Mesodermal cell (in vitro differentiated cells): ENCODE measurements around the gene PLA2G4C.

Experiments
- H3K27ac ChIP-seq: 2 replicates; pipeline ENCODE4 v1.7.0; 2013; ENCODE audit warnings: mild to moderate bottlenecking, low read depth, low read length, moderate library complexity; ENCODE audit not compliant: severe bottlenecking
- H3K36me3 ChIP-seq: 2 replicates; pipeline ENCODE4 v1.7.1; 2013; ENCODE audit warnings: mild to moderate bottlenecking, low read length, moderate library complexity; ENCODE audit not compliant: control insufficient read depth, insufficient read depth
- H3K4me1 ChIP-seq: one replicate; pipeline ENCODE4 v1.7.1; 2013; ENCODE audit warnings: mild to moderate bottlenecking, low read length; ENCODE audit not compliant: insufficient read depth, control insufficient read depth, poor library complexity, severe bottlenecking
- H3K4me3 ChIP-seq: 2 replicates; pipeline ENCODE4 v1.7.0; 2013; ENCODE audit warnings: low read length, control low read depth, mild to moderate bottlenecking; ENCODE audit not compliant: insufficient read depth, poor library complexity, severe bottlenecking; ENCODE audit errors: extremely low read depth
- H3K9me3 ChIP-seq: 2 replicates; pipeline ENCODE4 v1.7.1; 2013; ENCODE audit warnings: mild to moderate bottlenecking, low read length, moderate library complexity; ENCODE audit not compliant: control insufficient read depth
- WGBS, 2 experiments: methylation state at CpG; one replicate each; pipeline ENCODE4 v1.1.5; 2013; ENCODE audit warnings: missing lambda C conversion rate in 2 of 2; ENCODE audit not compliant: insufficient coverage in 2 of 2; 5-methylcytosine and 5-hydroxymethylcytosine counted together

Gene PLA2G4C

GRCh38 chr19:48029431-48029830 lies 81.2 kb downstream of the PLA2G4C start:
- 77 to 85% methylated on average over 7 of the region's 7 CpGs for WGBS, 2 experiments
- peaks cover 11% of the 10 kb centered on the region for H3K9me3 ChIP-seq
- no peak overlapping the region for H3K4me3 ChIP-seq
- H3K4me1 ChIP-seq: no peaks in the 10 kb centered on the region
- no peaks in the 10 kb centered on the region for H3K36me3 ChIP-seq
- no peak overlapping the region for H3K27ac ChIP-seq

GRCh38 chr19:48025480-48025879 lies 85.1 kb downstream of the PLA2G4C start:
- Histone ChIP-seq H3K9me3 (peaks cover 6% of the 10 kb centered on the region), H3K36me3 (no peaks in the 10 kb centered on the region), H3K4me3 (no peak overlapping the region), H3K27ac (no peak overlapping the region), H3K4me1 (no peaks in the 10 kb centered on the region)
- WGBS, 2 experiments: 63 to 67% methylated on average over 1 to 3 of the region's 3 CpGs

DNA sequence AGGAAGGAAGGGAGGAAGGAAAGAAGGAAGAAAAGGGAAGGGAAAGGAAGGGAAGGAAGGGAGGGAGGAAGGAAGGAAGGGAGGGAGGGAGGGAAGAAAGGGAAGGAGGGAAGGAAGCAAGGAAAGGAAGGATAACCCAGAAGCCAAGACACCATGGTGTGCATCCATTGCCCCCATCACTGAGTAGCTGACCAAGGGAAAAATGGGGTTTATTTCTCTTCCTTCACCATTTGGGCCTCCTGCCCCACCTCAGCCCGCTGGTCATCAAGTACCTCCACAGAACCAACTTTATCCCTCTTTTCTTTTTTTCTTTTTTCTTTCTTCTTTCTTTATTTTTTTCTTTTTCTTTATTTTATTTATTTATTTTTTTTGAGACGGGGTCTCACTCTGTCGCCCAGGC lies 87.1 kb downstream of the PLA2G4C start:
- Histone ChIP-seq H3K4me3 (no peak overlapping the region), H3K9me3 (peaks cover 3% of the 10 kb centered on the region), H3K4me1 (no peaks in the 10 kb centered on the region), H3K36me3 (no peaks in the 10 kb centered on the region), H3K27ac (no peak overlapping the region)
- WGBS, 2 experiments: 80% methylated on average over 1 of the region's 3 CpGs; no CpG with 5 or more reads in 1 of the 2 experiments

GRCh38 chr19:48023011-48023410 lies 87.6 kb downstream of the PLA2G4C start:
- peaks cover under 1% of the 10 kb centered on the region for H3K9me3 ChIP-seq
- H3K27ac ChIP-seq: no peak overlapping the region
- H3K4me3 ChIP-seq: no peak overlapping the region
- H3K4me1 ChIP-seq: no peaks in the 10 kb centered on the region
- H3K36me3 ChIP-seq: no peaks in the 10 kb centered on the region
- 73 to 84% methylated on average over 2 of the region's 2 CpGs for WGBS, 2 experiments

DNA sequence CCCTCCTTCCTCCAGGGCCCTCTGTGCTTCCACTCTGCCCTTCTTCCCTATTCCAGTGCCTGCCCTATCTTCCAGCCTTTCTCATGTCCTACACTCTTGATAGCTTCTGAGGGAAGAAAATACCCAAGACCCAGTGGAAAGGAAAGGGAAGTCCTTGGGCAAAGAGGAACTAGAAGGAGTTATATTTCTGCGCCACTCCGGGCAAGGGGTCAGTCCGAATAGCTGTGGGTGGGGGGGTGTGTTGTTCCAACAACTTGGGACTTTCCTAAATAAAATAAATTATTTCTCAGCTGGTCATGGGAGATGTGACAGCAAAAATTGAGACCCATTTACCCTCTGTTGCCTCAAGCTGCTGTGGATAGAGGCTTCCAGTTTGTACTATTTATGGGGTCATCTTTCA lies 89.9 kb downstream of the PLA2G4C start:
- Histone ChIP-seq H3K36me3 (no peaks in the 10 kb centered on the region), H3K27ac (no peak overlapping the region), H3K9me3 (no peaks in the 10 kb centered on the region), H3K4me3 (no peak overlapping the region), H3K4me1 (no peaks in the 10 kb centered on the region)
- WGBS, 2 experiments: no CpG with 5 or more reads among the region's 3 CpGs

DNA sequence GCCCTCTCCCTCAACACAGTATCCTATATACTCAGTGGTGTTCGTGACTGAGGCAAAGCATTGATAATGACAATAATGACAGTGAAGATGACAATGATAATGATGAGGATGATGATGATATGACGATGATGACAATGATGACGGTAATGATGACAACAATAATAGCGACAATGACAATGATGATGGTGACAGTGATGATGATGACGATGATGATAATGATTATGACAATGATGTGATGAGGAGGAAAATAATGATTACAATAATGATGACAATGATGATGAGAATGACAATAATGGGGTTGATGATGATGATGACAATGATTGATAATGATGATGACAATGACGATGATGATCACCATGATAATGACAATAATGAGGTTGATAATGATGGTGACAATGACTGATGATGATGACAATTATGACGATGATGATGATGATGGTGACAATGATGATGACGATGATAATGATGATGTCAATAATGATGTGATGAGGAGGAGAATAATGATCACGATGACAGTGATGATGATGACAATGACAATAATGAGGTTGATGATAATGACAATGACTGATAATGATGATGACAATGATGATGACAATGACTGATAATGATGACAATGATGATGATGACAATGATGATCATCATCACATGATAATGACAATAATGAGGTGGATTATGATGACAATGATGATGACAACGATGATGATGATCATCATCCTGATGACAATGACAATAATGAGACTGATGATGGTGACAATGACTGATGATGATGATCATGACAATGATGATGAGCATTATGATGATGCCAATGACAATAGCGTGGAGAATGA lies 99.5 kb downstream of the PLA2G4C start:
- Histone ChIP-seq H3K36me3 (no peaks in the 10 kb centered on the region), H3K4me3 (no peak overlapping the region), H3K4me1 (no peaks in the 10 kb centered on the region), H3K9me3 (peaks cover 10% of the 10 kb centered on the region), H3K27ac (no peak overlapping the region)
- 89 to 92% methylated on average over 11 of the region's 11 CpGs for WGBS, 2 experiments

- WGBS, 2 experiments: 86 to 90% methylated on average over 4 to 5 of the region's 6 CpGs
- Histone ChIP-seq H3K9me3 (peaks cover 10% of the 10 kb centered on the region), H3K36me3 (no peaks in the 10 kb centered on the region), H3K4me1 (no peaks in the 10 kb centered on the region), H3K4me3 (no peak overlapping the region), H3K27ac (no peak overlapping the region)
Observed at GRCh38 chr19:48006762-48007161, 103.9 kb downstream of the PLA2G4C start.

- Histone ChIP-seq H3K4me1 (no peaks in the 10 kb centered on the region), H3K4me3 (no peak overlapping the region), H3K27ac (no peak overlapping the region), H3K36me3 (no peaks in the 10 kb centered on the region), H3K9me3 (peaks cover 16% of the 10 kb centered on the region)
- 72 to 78% methylated on average over 5 to 6 of the region's 6 CpGs for WGBS, 2 experiments
Observed at GRCh38 chr19:48004236-48004635, 106.4 kb downstream of the PLA2G4C start.

- H3K9me3 ChIP-seq: peaks cover 12% of the 10 kb centered on the region
Observed at GRCh38 chr19:48000846-48001245, 109.8 kb downstream of the PLA2G4C start.

GRCh38 chr19:47998800-47999199 lies 111.8 kb downstream of the PLA2G4C start:
- peaks cover 14% of the 10 kb centered on the region for H3K9me3 ChIP-seq
- no peak overlapping the region for H3K4me3 ChIP-seq
- no peaks in the 10 kb centered on the region for H3K4me1 ChIP-seq
- WGBS, 2 experiments: 77 to 96% methylated on average over 2 to 5 of the region's 6 CpGs
- no peak overlapping the region for H3K27ac ChIP-seq
- no peaks in the 10 kb centered on the region for H3K36me3 ChIP-seq

More at GRCh38 chr19:48000846-48001245, 109.8 kb downstream of the PLA2G4C start:
- H3K27ac ChIP-seq: no peak overlapping the region
- H3K4me1 ChIP-seq: no peaks in the 10 kb centered on the region
- no peaks in the 10 kb centered on the region for H3K36me3 ChIP-seq
- no peak overlapping the region for H3K4me3 ChIP-seq
- 87 to 88% methylated on average over 4 to 5 of the region's 6 CpGs for WGBS, 2 experiments
